Measurements from ENCODE around the gene KRT222.

- TF ChIP-seq, protein P1, sequence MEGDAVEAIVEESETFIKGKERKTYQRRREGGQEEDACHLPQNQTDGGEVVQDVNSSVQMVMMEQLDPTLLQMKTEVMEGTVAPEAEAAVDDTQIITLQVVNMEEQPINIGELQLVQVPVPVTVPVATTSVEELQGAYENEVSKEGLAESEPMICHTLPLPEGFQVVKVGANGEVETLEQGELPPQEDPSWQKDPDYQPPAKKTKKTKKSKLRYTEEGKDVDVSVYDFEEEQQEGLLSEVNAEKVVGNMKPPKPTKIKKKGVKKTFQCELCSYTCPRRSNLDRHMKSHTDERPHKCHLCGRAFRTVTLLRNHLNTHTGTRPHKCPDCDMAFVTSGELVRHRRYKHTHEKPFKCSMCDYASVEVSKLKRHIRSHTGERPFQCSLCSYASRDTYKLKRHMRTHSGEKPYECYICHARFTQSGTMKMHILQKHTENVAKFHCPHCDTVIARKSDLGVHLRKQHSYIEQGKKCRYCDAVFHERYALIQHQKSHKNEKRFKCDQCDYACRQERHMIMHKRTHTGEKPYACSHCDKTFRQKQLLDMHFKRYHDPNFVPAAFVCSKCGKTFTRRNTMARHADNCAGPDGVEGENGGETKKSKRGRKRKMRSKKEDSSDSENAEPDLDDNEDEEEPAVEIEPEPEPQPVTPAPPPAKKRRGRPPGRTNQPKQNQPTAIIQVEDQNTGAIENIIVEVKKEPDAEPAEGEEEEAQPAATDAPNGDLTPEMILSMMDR (conservative IDR thresholded peaks at IDR 0.05; ENCODE audit: low read depth, low read length) = no peak
- TF ChIP-seq EZH2 (IDR thresholded peaks at IDR 0.05; ENCODE audit: low read length, unreplicated experiment) (no peak), EZH2phosphoT487 (IDR thresholded peaks at IDR 0.05; ENCODE audit: borderline replicate concordance, low read length) (no peak)
Observed at GRCh38 chr17:40672654-40673053, 7.7 kb upstream of the KRT222 start.
